ENCODE data around the gene MRPL39. TPM values are rescaled to one million over a fixed set of nuclear protein-coding genes. Genes with fewer than 3 reads are reported as not detected.

MRPL39 gene
- total RNA-seq, 1 donor from 2014 or later: 59.4 TPM

- intact Hi-C loops (cut with DNase I): no loop called here
- DNase-seq (ENCODE audit: missing footprints) (no peak), ATAC-seq (no peak)
Measured at GRCh38 chr21:25625036-25625435, 17.8 kb upstream of the MRPL39 start.

- ATAC-seq (no peak), DNase-seq (ENCODE audit: missing footprints) (no peak)
- intact Hi-C loops (cut with DNase I): no loop called here
Measured at GRCh38 chr21:25624511-25624910, 17.2 kb upstream of the MRPL39 start.

GRCh38 chr21:25619198-25619597, 11.9 kb upstream of the MRPL39 start:
- DNase-seq (ENCODE audit: missing footprints) (no peak), ATAC-seq (no peak)
- intact Hi-C loops (cut with DNase I): no loop called here

- ATAC-seq: peak; percentile 59
- DNase-seq (ENCODE audit: missing footprints): no peak
- intact Hi-C loops (cut with DNase I): no loop called here
Measured at GRCh38 chr21:25615880-25616279, 8.6 kb upstream of the MRPL39 start.

- no peak for ATAC-seq
Measured at GRCh38 chr21:25614441-25614840, 7.2 kb upstream of the MRPL39 start.

GRCh38 chr21:25608044-25608737, 910 bp upstream of the MRPL39 start:
- intact Hi-C loops (cut with DNase I): loop anchor here (1.0 to 5.0 kb wide), 4 partner anchors 31 to 149 kb away; partner anchors contain the start of gene JAM2

More at GRCh38 chr21:25614441-25614840, 7.2 kb upstream of the MRPL39 start:
- intact Hi-C loops (cut with DNase I): no loop called here
- DNase-seq (ENCODE audit: missing footprints): no peak

GRCh38 chr21:25589887-25590286, 17.4 kb downstream of the MRPL39 start:
- intact Hi-C loops (cut with DNase I): no loop called here
- ATAC-seq (no peak), DNase-seq (ENCODE audit: missing footprints) (no peak)

More at GRCh38 chr21:25608044-25608737, 910 bp upstream of the MRPL39 start:
- DNase-seq (ENCODE audit: missing footprints): peak; percentile 89
- peak; percentile 96 for ATAC-seq

GRCh38 chr21:25586791-25587190, 20.5 kb downstream of the MRPL39 start:
- no peak for ATAC-seq
- no peak for DNase-seq (ENCODE audit: missing footprints)
- intact Hi-C loops (cut with DNase I): no loop called here

GRCh38 chr21:25586326-25586725, 21.0 kb downstream of the MRPL39 start:
- DNase-seq (ENCODE audit: missing footprints) (no peak), ATAC-seq (no peak)
- intact Hi-C loops (cut with DNase I): no loop called here

- intact Hi-C loops (cut with DNase I): no loop called here
- ATAC-seq (no peak), DNase-seq (ENCODE audit: missing footprints) (no peak)
Measured at GRCh38 chr21:25584833-25585676, 22.2 kb downstream of the MRPL39 start.

GRCh38 chr21:25583370-25584130, 23.7 kb downstream of the MRPL39 start:
- ATAC-seq: no peak
- intact Hi-C loops (cut with DNase I): no loop called here
- DNase-seq (ENCODE audit: missing footprints): no peak

- no peak for DNase-seq (ENCODE audit: missing footprints)
- no peak for ATAC-seq
- intact Hi-C loops (cut with DNase I): no loop called here
Measured at GRCh38 chr21:25582888-25583287, 24.4 kb downstream of the MRPL39 start.

- ATAC-seq: no peak
- intact Hi-C loops (cut with DNase I): no loop called here
- DNase-seq (ENCODE audit: missing footprints): no peak
Measured at GRCh38 chr21:25582164-25582790, 25.0 kb downstream of the MRPL39 start.

GRCh38 chr21:25581582-25581981, 25.7 kb downstream of the MRPL39 start:
- no peak for DNase-seq (ENCODE audit: missing footprints)
- ATAC-seq: no peak
- intact Hi-C loops (cut with DNase I): no loop called here

GRCh38 chr21:25580912-25581260, 26.4 kb downstream of the MRPL39 start:
- ATAC-seq (no peak), DNase-seq (ENCODE audit: missing footprints) (no peak)
- intact Hi-C loops (cut with DNase I): no loop called here

GRCh38 chr21:25579226-25580013, 27.9 kb downstream of the MRPL39 start:
- no peak for ATAC-seq
- intact Hi-C loops (cut with DNase I): no loop called here
- DNase-seq (ENCODE audit: missing footprints): no peak

- DNase-seq (ENCODE audit: missing footprints): no peak
- ATAC-seq: no peak
- intact Hi-C loops (cut with DNase I): no loop called here
Measured at GRCh38 chr21:25578056-25578961, 29.0 kb downstream of the MRPL39 start.
